GM12878 (cell line): ENCODE data around the gene KHDC1. TPM values are rescaled to one million over a fixed set of nuclear protein-coding genes. Genes with fewer than 3 reads are reported as not detected.

ENCODE experiments used
- ATAC-seq: fragments of 200-7000 bp; cut with Tn5 transposase; 3 replicates; pipeline ENCODE4 v1.9.1; 2020; ENCODE audit warnings: mild to moderate bottlenecking, moderate library complexity
- BruUV-seq: library from RNA; stranded (reverse); fragments of 400-500 nt; replicated peaks from 2 replicates; lab custom pipeline; 2021; lab: Mats Ljungman, UMichigan
- CTCF ChIA-PET: fragments of 300-600 bp; sonication (Branson Sonifier 250); formaldehyde crosslinking; extraction: SDS; loops from one replicate; lab custom pipeline; 2021; ENCODE audit warnings: inconsistent platforms; lab: Yijun Ruan, JAX
- POLR2A ChIA-PET: fragments of 350-600 bp; formaldehyde crosslinking; extraction: SDS; loops from one replicate; lab custom pipeline; 2021; ENCODE audit warnings: inconsistent platforms; lab: Charles Lee
- RAD21 ChIA-PET: fragments of 300-600 bp; sonication (Branson Sonifier 250); formaldehyde crosslinking; loops from one replicate; lab custom pipeline; 2023; ENCODE audit warnings: antibody characterized with exemption; ENCODE audit not compliant: unreplicated experiment; lab: Charles Lee
- SMC1A ChIA-PET: fragments of 300-600 bp; sonication (Branson Sonifier 250); formaldehyde crosslinking; loops from one replicate; lab custom pipeline; 2023; ENCODE audit not compliant: unreplicated experiment, uncharacterized antibody; lab: Charles Lee
- DNase-seq: peaks from one replicate; pipeline ENCODE4 v3.0.0-alpha.2; 2011; ENCODE audit warnings: low read depth, low spot score
- FAIRE-seq: peaks from 3 replicates; lab custom pipeline; 2011; peaks lifted over from hg19 to GRCh38; lab: Jason Lieb, UNC
- H2AFZ ChIP-seq: 2 replicates; pipeline ENCODE4 v1.6.0; 2011; ENCODE audit warnings: low read depth, low read length, control low read depth; ENCODE audit not compliant: control insufficient read depth
- H3K27ac ChIP-seq: 2 replicates; pipeline ENCODE4 v1.5.1; 2011; ENCODE audit warnings: control low read depth; ENCODE audit not compliant: control insufficient read depth, insufficient read depth
- H3K27me3 ChIP-seq, 2 experiments: replicated peaks in 1 of 2; 2 replicates each; pipeline versions ENCODE4 v1.6.0 to v1.6.1; 2011; ENCODE audit warnings: low read length in 1 of 2; ENCODE audit not compliant: control insufficient read depth in 2 of 2, insufficient read depth in 2 of 2
- H3K36me3 ChIP-seq, 2 experiments: 2 replicates each; pipeline ENCODE4 v1.5.1; 2011; ENCODE audit warnings: low read length in 1 of 2; ENCODE audit not compliant: control insufficient read depth in 2 of 2, insufficient read depth in 2 of 2
- H3K4me1 ChIP-seq: 2 replicates; pipeline ENCODE4 v1.6.1; 2011; ENCODE audit warnings: mild to moderate bottlenecking, low read length, moderate library complexity, mixed read lengths; ENCODE audit not compliant: control insufficient read depth, insufficient read depth
- H3K4me2 ChIP-seq: 2 replicates; pipeline ENCODE4 v1.6.0; 2011; ENCODE audit warnings: control low read depth; ENCODE audit not compliant: control insufficient read depth, insufficient read depth
- H3K4me3 ChIP-seq: fragments of 200-600 bp; sonication (generic); 2 replicates; pipeline ENCODE4 v1.5.1; 2016
- H3K79me2 ChIP-seq: 2 replicates; pipeline ENCODE4 v1.6.0; 2011; ENCODE audit warnings: low read length; ENCODE audit not compliant: control insufficient read depth, insufficient read depth
- H3K9ac ChIP-seq: 2 replicates; pipeline ENCODE4 v1.8.0; 2011; ENCODE audit warnings: low read length, control low read depth, mixed read lengths; ENCODE audit not compliant: control insufficient read depth, insufficient read depth
- H3K9me3 ChIP-seq: replicated peaks from 3 replicates; pipeline ENCODE4 v1.5.1; 2011; ENCODE audit warnings: mild to moderate bottlenecking, low read length; ENCODE audit not compliant: control insufficient read depth, insufficient read depth
- H4K20me1 ChIP-seq: 2 replicates; pipeline ENCODE4 v1.6.0; 2011; ENCODE audit not compliant: control insufficient read depth, insufficient read depth
- EP300 ChIP-seq, 2 experiments: fragments of 150-350 bp in 1 of 2; IDR thresholded peaks; 2 replicates each; pipeline ENCODE4 v1.6.1; 2011 to 2012; ENCODE audit warnings: low read depth in 2 of 2, low read length in 2 of 2, borderline replicate concordance in 1 of 2, improper control_type of control experiment in 1 of 2, inconsistent platforms in 1 of 2; ENCODE audit not compliant: control insufficient read depth in 1 of 2
- MEF2B ChIP-seq: fragments of 450-650 bp; IDR thresholded peaks from 2 replicates; pipeline ENCODE4 v1.6.1; 2018; ENCODE audit warnings: mild to moderate bottlenecking, moderate library complexity; ENCODE audit not compliant: partially characterized antibody, poor library complexity, severe bottlenecking
- RBBP5 ChIP-seq: fragments of 200-600 bp; sonication (generic); conservative IDR thresholded peaks from 2 replicates; pipeline ENCODE4 v1.6.1; 2016
- WGBS: methylation state at CpG from one replicate; pipeline ENCODE4 v1.1.6; 2016; ENCODE audit warnings: low lambda C conversion rate; ENCODE audit not compliant: insufficient replicate concordance, insufficient coverage; ENCODE audit errors: missing lambda C conversion rate; 5-methylcytosine and 5-hydroxymethylcytosine counted together
- in situ Hi-C: fragments of 300-500 bp; cut with MboI; formaldehyde crosslinking; loops from 9 replicates; pipeline ENCODE4 v1.14.3; 2018; ENCODE audit warnings: mixed read lengths
- intact Hi-C: fragments of 100-400 bp; cut with micrococcal nuclease; formaldehyde crosslinking; loops from one replicate; pipeline ENCODE4 v1.14.2; 2022; ENCODE audit not compliant: unreplicated experiment
- polyA plus RNA-seq, 11 experiments: library from polyadenylated mRNA; depleted of rRNA in 4 of 11; unstranded in 6 of 11; stranded (reverse) in 5 of 11; fragments of >200 nt; fragmentation: Nextera tagmentation in 4 of 11; fragmentation: Illumina TruSeq in 1 of 11; extraction: Ambion mirVana in 4 of 11; extraction: Trizol in 1 of 11; gene quantifications; 1 replicate in 1 of 11; 2 replicates in 10 of 11; pipeline versions ENCODE4 v1.2.1 to v1.2.3, GENCODE V29; 2011 to 2016; ENCODE audit warnings: inconsistent platforms in 2 of 11, missing spikeins in 2 of 11, low read depth in 1 of 11
- total RNA-seq, 4 experiments: library from RNA; depleted of rRNA in 3 of 4; stranded (reverse); fragments of >200 nt in 3 of 4; fragmentation: Illumina TruSeq in 1 of 4; extraction: Trizol in 1 of 4; gene quantifications; 2 replicates each; pipeline versions ENCODE4 v1.2.1 to v1.2.3, GENCODE V29; 2013 to 2021
- TF ChIP-seq, protein P1 (sequence below): IDR thresholded peaks from 2 replicates; pipeline ENCODE4 v1.6.1; 2012; ENCODE audit warnings: low read depth, low read length, improper control_type of control experiment
- TF ChIP-seq, protein P2 (sequence below): IDR thresholded peaks from 2 replicates; pipeline ENCODE4 v1.6.1; 2011; ENCODE audit warnings: borderline replicate concordance, low read depth, mild to moderate bottlenecking, moderate library complexity, low read length; ENCODE audit not compliant: insufficient read depth, poor library complexity, severe bottlenecking

KHDC1 gene
- total and polyA plus RNA-seq, 10 of the 15 experiments (the other 5 are each of a cell fraction or from before 2014, with no cell fraction given): 3.3 to 8.7 (median 6.3) TPM

DNA sequence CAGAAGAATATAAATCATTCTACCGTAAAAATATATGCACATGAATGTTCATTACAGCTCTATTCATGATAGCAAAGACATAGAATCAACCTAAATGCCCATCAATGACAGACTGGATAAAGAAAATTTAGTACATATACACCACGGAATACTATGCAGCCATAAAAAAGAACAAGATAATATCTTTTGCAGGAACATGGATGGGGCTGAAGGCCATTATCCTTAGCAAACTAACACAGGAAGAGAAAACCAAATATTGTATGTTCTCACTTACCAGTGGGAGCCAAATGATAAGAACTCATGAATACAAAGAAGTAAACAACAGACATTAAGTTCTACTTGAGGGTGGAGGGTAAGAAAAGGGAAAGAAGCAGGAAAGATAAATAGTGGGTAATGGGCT, 46.1 kb downstream of the KHDC1 start (continued):
- TF ChIP-seq, protein P1, sequence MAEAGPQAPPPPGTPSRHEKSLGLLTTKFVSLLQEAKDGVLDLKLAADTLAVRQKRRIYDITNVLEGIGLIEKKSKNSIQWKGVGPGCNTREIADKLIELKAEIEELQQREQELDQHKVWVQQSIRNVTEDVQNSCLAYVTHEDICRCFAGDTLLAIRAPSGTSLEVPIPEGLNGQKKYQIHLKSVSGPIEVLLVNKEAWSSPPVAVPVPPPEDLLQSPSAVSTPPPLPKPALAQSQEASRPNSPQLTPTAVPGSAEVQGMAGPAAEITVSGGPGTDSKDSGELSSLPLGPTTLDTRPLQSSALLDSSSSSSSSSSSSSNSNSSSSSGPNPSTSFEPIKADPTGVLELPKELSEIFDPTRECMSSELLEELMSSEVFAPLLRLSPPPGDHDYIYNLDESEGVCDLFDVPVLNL: no peak
- no peak for TF ChIP-seq MEF2B
- no peak for TF ChIP-seq EP300 (IDR thresholded peaks at IDR 0.05; ENCODE audit: borderline replicate concordance in 1 of 2, control insufficient read depth in 1 of 2, low read depth in 2 of 2, low read length in 2 of 2)
- TF ChIP-seq, protein P2, sequence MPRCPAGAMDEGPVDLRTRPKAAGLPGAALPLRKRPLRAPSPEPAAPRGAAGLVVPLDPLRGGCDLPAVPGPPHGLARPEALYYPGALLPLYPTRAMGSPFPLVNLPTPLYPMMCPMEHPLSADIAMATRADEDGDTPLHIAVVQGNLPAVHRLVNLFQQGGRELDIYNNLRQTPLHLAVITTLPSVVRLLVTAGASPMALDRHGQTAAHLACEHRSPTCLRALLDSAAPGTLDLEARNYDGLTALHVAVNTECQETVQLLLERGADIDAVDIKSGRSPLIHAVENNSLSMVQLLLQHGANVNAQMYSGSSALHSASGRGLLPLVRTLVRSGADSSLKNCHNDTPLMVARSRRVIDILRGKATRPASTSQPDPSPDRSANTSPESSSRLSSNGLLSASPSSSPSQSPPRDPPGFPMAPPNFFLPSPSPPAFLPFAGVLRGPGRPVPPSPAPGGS: no peak

DNA sequence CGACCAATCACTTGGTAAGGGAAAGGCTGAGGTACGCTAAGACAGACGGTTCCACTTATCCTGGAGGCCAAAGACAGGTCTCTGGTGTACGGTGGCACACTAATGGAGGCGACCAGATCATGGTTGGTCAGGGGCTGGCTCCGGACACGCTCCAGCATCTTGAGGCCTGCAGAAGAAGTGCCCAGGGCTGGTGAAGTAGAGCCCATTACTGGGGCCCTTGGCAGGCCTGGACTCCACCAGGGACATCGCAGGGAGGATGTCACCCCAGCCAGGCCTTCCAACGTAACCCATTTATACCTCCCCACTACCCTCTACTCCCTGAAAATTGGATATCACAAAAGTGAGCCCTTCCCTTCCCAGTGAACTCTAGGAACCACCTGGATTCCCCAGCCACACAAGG, 53.9 kb downstream of the KHDC1 start:
- TF ChIP-seq RBBP5: no peak
- no peak for ATAC-seq
- POLR2A ChIA-PET: no interaction called here
- H3K27ac ChIP-seq: no peak overlapping the region
- in situ Hi-C loops (no loop called here), intact Hi-C loops (no loop called here)
- H3K4me1 ChIP-seq: no peaks in the 10 kb centered on the region
- no peak for DNase-seq
- H3K9me3 ChIP-seq: no peaks in the 10 kb centered on the region
- no TSS peak for BruUV-seq
- H2AFZ ChIP-seq: no peak overlapping the region
- CTCF ChIA-PET: no interaction called here
- FAIRE-seq: no peak
- no peaks in the 10 kb centered on the region for H4K20me1 ChIP-seq
- no peak overlapping the region for H3K4me3 ChIP-seq
- no peaks in the 10 kb centered on the region for H3K79me2 ChIP-seq
- H3K36me3 ChIP-seq: no peaks in the 10 kb centered on the region
- 32% methylated on average over 9 of the region's 9 CpGs for WGBS
- RAD21 ChIA-PET: no interaction called here
- H3K4me2 ChIP-seq: no peak overlapping the region
- no peaks in the 10 kb centered on the region for H3K27me3 ChIP-seq
- H3K9ac ChIP-seq: no peak overlapping the region
- SMC1A ChIA-PET: no interaction called here
